ENCODE measurements around the gene SP5.
"Not testable (repeated sequence)": the region's sequence is repeated elsewhere in the genome, so short reads cannot be mapped to it uniquely, and the experiment has no call there.

Gene SP5

GRCh38 chr2:170715062-170715931 is at the start of gene SP5:
SP5 (plus strand) TSS chr2:170715337; CDS start chr2:170715513, 176 bp downstream.
- DNase-seq (ENCODE audit: low spot score), result peak; percentile 65
- TF ChIP-seq CTCF (IDR thresholded peaks at IDR 0.05; ENCODE audit: extremely low read depth, insufficient read depth, missing control alignments), result no peak
- in situ Hi-C loops (cut with MboI; ENCODE audit: low pct_unique_long_range_greater_than_20kb, low sequenced_read_pairs, unreplicated experiment), result loop anchor here (10.0 to 25.0 kb wide), 3 partner anchors 100 to 1370 kb away; partner anchors contain the start of genes DLX1 and GAD1

GRCh38 chr2:170665743-170666142 is 49.4 kb upstream of the SP5 start:
- in situ Hi-C loops (cut with MboI; ENCODE audit: low pct_unique_long_range_greater_than_20kb, low sequenced_read_pairs, unreplicated experiment), result no loop called here
- no peak for DNase-seq (ENCODE audit: low spot score)
- TF ChIP-seq CTCF (IDR thresholded peaks at IDR 0.05; ENCODE audit: extremely low read depth, insufficient read depth, missing control alignments), result no peak

GRCh38 chr2:170669909-170670308 is 45.2 kb upstream of the SP5 start:
- in situ Hi-C loops (cut with MboI; ENCODE audit: low pct_unique_long_range_greater_than_20kb, low sequenced_read_pairs, unreplicated experiment), result no loop called here
- no peak for DNase-seq (ENCODE audit: low spot score)
- TF ChIP-seq CTCF (IDR thresholded peaks at IDR 0.05; ENCODE audit: extremely low read depth, insufficient read depth, missing control alignments), result no peak

- no peak for TF ChIP-seq CTCF (IDR thresholded peaks at IDR 0.05; ENCODE audit: extremely low read depth, insufficient read depth, missing control alignments)
- in situ Hi-C loops (cut with MboI; ENCODE audit: low pct_unique_long_range_greater_than_20kb, low sequenced_read_pairs, unreplicated experiment), result no loop called here
- no peak for DNase-seq (ENCODE audit: low spot score)
These were observed 44.5 kb upstream of the SP5 start for GRCh38 chr2:170670651-170671050.

GRCh38 chr2:170671079-170671478 is 44.1 kb upstream of the SP5 start:
- no peak for DNase-seq (ENCODE audit: low spot score)
- in situ Hi-C loops (cut with MboI; ENCODE audit: low pct_unique_long_range_greater_than_20kb, low sequenced_read_pairs, unreplicated experiment), result no loop called here
- no peak for TF ChIP-seq CTCF (IDR thresholded peaks at IDR 0.05; ENCODE audit: extremely low read depth, insufficient read depth, missing control alignments)

- DNase-seq (ENCODE audit: low spot score); in situ Hi-C loops (cut with MboI; ENCODE audit: low pct_unique_long_range_greater_than_20kb, low sequenced_read_pairs, unreplicated experiment): not testable (repeated sequence)
These were observed 40.9 kb upstream of the SP5 start for GRCh38 chr2:170674282-170674681.

- in situ Hi-C loops (cut with MboI; ENCODE audit: low pct_unique_long_range_greater_than_20kb, low sequenced_read_pairs, unreplicated experiment), result no loop called here
- DNase-seq (ENCODE audit: low spot score), result no peak
- no peak for TF ChIP-seq CTCF (IDR thresholded peaks at IDR 0.05; ENCODE audit: extremely low read depth, insufficient read depth, missing control alignments)
These were observed 39.4 kb upstream of the SP5 start for GRCh38 chr2:170675701-170676100.
